DMS114 treated with DMSO at 0.1 percent for 48 hours (cell line): ENCODE measurements around the gene G6PC1.

Experiments used
- DNase-seq: peaks from one replicate; lab custom pipeline; 2025; ENCODE audit not compliant: unreplicated experiment; lab: John Stamatoyannopoulos, UW

The G6PC1 gene

GRCh38 chr17:42937712-42938596 is 37.4 kb downstream of the G6PC1 start:
- peak; percentile 61 for DNase-seq

GRCh38 chr17:42944211-42944610 is 43.6 kb downstream of the G6PC1 start:
- no peak for DNase-seq

- no peak for DNase-seq
Observed at GRCh38 chr17:42946812-42947211, 46.2 kb downstream of the G6PC1 start.

GRCh38 chr17:42950044-42950783 is 49.6 kb downstream of the G6PC1 start:
- no peak for DNase-seq
